GM18508 (cell line): ENCODE measurements around the gene MXRA8.

Experiments used
- ATAC-seq: cut with Tn5 transposase; IDR thresholded peaks from one replicate; pipeline ENCODE4 v1.9.1; 2021; ENCODE audit warnings: moderate number of reproducible peaks; ENCODE audit not compliant: insufficient read depth, unreplicated experiment

MXRA8 gene

DNA sequence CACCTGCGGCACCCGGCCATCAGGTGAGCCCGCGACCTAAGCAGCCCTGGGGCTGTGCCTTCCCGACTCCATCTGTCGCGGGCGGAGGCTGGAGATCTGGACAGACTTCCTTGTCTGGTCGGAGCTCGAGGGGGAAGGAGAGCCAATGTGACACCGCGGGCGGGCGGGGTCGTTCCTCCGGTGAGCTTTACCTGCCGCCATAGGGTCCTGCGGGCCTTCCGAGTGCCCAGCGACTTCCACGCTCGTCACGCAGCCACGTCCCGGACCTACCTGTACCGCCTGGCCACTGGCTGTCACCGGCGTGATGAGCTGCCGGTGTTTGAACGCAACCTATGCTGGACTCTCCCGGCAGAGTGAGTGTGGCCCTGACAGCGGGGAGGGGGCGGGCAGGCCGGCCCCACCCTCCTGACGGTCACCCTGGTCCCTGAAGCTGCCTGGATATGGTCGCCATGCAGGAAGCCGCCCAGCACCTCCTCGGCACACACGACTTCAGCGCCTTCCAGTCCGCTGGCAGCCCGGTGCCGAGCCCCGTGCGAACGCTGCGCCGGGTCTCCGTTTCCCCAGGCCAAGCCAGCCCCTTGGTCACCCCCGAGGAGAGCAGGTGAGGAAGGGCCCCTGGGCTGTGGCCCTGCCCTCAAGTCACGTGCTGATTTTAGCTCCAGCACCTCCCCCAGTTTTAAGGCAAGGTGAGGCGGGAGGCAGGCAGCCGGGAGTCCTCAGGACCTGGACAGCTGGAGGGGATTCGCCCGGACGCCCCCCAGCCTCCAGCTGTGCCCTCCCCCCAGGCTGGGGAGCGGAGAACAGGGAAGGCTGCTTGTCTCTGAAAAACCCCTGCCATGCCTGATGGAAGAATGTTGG is 48.9 kb downstream of the MXRA8 start:
- no peak for ATAC-seq

DNA sequence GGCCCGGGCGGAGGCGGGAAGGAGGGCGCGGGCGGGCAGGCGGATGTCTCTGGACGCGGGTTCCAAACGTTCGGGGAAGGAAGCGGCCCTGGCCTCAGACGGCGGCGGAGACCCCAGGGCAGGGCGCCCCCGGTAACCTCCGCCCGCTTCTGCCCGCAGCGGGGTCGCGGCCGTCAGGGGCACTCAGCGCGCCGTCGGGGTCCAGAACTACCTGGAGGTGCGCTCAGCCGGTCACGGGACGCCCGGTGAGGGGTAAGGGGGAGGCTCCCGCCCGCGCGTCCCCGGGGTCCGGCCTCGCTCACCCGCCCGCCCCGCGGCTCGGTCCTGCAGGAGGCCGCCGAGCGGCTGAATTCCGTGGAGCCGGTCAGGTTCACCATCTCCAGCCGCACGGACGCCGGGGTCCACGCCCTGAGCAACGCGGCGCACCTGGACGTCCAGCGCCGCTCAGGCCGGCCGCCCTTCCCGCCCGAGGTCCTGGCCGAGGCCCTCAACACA is 49.6 kb downstream of the MXRA8 start:
- ATAC-seq = no peak

DNA sequence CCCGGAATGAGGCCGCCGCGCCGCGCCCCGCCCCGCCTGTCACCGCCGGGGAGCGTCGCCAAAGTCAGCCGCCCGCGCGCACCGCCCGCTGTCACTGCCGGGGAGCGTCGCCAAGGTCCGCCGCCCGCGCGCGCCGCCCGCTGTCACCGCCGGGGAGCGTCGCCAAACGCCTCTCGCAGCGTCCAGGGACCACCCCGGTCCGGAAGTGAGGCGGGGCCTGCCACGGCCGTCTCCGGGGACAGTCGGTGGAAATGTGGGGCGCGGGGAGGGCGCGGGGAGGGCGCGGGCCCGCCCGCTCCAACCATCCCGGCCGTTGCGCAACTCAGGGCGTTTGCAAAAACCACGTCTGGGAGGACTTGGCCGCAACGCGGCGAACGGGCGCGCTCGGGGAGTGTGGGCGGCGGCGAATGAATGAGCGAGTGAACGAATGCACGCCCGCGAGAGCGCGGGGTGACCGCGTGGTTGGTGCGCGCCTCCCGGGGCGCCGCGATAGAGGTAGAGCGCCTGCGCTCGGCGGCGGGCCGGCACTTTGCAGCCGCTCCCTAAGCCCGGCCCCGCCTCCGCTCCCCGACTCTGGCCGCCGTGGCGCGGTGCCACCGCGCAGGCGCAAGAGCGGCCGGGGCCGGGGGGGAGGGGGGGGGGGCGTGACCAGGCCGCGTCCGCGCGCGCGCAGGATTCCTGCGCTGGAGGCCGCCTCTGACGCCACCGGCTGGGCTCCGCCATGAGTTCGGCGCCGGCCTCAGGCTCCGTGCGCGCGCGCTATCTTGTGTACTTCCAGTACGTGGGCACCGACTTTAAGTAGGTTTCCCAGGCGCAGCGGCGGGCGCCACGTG is 50.2 kb downstream of the MXRA8 start, which contains the start of the genes ACAP3 and PUSL1:
ACAP3 (minus strand) TSS at position 8 of the 833 bp plus-strand sequence. CDS start 115 bp downstream, outside the sequence.
PUSL1 (plus strand) TSS at position 675 of the 833 bp plus-strand sequence; CDS start at position 722, 47 bp downstream.
- ATAC-seq = no peak

DNA sequence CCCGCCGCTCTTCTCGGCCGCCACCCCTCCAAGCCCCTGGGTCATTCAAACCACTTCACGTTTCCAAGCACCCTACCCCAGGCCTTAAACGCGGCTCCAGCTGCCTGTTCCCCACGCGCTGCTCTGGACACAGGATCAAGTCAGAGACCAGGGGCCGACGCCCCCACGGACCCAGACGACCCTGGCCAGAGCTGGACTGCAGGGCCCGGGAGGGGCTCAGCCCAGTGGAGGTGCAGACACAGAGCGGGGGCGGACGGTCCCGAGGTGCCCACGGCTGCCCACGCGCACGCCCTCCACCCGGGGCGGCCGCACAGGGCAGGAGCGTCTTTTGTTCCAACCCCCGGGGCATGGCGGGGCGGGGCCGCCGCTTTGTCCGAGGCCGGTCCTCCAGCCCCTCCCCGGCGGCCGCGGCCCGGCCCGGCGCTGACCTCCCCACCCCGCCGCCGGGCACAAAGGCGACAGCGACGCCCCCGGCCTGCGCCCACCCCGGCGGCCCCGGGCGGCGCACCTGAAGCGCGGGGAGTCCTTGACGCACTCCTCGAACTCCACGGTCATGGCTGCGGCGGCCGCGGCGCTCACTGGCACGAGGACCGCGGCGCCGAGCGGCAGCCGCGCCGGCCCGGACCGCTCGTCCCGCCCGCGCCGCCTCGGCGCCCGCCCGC is 51.0 kb downstream of the MXRA8 start:
- no peak for ATAC-seq

DNA sequence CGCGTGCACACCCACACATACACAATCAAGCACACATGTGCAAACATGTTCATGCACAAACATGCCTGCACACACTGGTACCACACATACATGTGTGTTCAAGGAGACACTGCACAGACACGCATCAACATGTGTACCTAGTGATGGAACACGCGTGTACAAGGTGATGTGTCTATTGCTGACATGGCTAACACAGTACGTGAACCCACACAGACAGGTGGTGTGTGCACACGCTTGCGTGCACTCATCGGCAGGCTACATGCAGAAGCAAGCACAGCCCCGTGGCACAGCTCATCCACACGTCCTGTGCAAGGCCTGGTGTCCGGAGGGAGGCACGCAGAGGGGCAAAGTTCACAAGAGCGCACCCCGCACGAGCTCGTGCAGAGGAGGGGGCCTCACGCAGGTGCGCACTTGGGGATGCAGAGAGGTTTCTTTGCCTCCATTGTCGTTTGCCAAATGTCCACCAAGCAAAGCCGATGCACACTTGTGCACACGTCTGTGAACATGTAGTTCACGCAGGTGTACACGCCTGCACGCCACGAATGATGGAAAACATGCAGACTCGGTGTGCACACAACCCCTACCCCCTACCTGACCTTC is 51.6 kb downstream of the MXRA8 start:
- no peak for ATAC-seq

DNA sequence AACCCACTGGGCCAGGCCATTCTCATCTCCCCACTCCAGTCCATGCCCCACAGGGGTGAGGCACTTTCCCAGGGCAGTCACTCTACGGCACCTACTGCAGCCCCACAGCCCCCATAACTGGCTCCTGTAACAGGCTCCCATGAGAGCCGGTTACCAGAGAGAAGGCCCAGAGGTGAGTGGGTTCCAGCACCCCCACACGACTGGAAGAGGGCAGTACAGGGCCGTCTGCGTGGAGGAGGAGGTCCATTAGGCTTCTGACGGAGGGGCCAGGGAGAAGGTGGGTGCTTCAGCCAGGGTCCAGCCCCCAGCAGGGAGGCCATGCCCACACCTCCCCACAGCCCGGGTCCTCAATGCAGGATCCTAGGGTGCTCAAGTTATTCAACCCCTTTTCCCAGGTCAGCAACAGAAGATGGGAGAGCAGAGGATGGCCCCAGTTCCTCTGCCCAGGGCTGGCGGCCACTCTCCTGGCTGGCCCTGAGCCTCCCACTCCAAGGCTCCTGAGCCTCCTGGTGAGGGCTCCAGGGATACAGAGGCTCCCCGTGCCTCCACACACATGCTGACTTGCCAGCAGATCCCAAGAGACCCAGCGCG is 52.2 kb downstream of the MXRA8 start:
- no peak for ATAC-seq

DNA sequence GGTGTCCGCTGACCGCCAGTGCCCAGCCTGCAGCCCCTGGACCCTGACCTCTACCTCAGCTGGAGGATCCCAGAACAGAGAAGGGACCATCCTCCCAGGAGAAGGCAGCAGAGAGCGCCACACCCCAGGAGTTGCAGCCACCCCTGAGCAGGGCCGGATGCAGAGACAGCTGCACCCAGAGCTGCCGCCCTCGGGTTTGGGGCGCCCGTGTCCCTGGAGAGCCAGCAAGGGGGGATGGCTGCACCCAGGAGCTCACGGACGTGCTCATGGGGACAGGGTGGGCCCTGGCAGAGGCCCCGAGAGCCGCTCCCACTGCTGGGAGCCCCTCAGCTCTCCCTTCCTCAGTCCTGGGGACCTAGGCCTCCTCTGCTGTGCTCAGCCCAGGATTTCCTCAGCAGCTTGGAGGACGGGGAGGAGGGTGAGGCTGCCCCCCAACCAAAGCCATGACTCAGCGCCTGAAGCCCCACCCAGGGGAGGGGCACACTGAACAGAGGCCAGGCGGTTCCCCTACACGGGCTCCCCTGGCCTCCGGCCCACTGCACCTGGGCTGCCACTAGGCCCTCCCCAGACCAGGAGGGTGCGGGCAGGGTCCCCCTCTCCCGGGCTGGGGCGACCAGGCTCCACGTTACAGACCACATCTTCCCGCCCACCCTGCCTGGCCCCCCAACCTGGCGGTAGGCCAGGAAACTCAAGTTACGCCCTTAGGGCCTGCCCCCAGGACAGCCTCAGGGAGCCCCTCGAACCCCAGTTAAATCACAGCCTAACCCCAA is 52.9 kb downstream of the MXRA8 start:
- no peak for ATAC-seq

DNA sequence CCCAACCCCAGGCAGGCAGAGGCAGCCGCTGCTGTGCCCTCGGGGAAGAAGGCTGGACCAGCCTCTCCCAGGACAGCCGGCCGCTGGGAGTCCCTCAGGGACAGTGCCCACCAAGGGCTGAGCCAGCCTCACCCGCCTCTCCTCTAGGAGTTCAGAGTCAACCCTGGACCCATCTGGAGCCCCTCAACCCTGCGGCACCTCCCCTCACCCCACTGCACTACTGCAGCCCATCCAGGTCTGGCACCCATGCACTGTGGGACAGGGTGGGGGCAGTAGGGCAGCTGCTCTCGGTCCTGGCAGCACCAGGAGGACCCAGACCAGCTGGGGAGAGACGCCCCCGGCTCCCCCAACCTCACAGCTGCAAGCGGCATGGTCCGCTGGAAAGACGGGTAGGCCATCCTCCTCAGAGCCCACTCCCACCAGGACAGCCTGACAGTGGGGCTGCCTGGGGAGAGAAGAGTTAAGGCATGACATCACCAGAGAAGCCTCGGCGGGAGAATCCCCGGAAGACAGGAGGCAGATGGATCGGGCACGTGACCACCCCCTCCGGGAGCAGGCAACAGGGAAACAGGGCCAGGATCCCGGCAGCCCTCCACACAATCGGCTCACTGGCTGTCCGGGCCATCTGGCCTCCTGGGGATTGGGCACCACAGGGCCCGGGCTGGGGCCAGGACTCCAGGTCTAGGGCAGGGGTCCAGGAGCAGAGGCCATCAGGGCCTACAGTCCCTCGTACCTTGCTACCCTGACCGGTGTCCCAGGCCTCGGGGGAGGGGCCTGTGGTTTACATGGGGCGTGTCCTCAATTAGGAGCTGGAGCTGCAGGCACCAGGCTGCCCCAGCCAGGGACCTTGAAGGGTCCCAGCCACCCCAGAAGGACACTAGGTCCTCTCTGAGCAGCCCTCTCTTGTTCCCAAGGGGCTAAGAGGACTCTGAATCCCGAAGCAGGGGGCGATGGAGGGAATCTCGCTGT is 53.7 kb downstream of the MXRA8 start:
- ATAC-seq = no peak

DNA sequence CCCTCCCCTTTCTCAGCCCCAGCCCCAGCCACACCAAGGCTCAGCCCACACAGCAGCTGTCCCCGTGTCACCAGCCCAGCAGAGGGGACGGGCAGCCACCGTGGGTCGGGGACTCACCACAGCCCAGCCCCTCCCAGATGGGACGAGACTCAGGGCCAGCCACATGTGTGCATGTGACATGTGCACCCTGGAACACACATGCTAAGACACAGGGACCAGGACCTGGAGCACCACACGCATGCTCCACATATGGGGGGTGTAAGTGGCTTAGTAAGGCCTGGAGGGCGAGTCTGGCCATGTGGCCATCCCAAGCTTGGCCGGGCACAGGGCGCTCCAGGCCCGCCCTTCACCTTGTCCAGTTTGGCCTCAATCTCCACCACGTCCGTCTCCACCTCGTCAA is 54.6 kb downstream of the MXRA8 start:
- ATAC-seq = no peak

DNA sequence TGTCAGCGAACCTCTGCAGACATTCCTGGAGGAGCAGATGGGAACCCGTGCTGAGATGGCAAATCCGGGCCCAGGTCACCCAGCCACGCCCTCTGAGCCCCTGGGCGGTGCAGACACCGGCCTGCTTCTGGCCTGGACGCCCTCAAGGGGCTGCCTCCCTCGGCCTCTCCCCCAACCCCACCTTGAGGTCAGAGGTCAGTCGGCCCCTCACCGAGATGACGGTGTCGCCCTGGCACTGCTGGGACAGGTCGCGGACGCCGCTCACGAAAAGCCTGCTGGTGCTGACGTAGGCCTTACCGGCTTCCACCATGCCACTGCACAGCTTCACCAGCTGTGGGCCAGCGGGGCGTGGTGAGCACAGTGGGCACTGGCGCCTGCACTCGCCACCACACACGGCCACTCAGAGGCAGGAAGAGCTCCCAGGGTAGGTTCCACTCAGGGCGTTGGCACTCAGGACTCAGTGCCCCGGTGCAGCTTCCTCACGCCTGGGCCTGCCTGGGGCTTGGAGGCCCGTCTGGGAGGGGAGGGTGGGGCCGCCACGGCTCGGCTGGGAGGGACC is 55.3 kb downstream of the MXRA8 start:
- ATAC-seq = no peak
